ENCODE data around the gene GPR89B.
"Not testable (repeated sequence)": the region's sequence is repeated elsewhere in the genome, so short reads cannot be mapped to it uniquely, and the experiment has no call there.

- TF ChIP-seq, protein P1, sequence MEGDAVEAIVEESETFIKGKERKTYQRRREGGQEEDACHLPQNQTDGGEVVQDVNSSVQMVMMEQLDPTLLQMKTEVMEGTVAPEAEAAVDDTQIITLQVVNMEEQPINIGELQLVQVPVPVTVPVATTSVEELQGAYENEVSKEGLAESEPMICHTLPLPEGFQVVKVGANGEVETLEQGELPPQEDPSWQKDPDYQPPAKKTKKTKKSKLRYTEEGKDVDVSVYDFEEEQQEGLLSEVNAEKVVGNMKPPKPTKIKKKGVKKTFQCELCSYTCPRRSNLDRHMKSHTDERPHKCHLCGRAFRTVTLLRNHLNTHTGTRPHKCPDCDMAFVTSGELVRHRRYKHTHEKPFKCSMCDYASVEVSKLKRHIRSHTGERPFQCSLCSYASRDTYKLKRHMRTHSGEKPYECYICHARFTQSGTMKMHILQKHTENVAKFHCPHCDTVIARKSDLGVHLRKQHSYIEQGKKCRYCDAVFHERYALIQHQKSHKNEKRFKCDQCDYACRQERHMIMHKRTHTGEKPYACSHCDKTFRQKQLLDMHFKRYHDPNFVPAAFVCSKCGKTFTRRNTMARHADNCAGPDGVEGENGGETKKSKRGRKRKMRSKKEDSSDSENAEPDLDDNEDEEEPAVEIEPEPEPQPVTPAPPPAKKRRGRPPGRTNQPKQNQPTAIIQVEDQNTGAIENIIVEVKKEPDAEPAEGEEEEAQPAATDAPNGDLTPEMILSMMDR (IDR thresholded peaks at IDR 0.05), result not testable (repeated sequence)
- not testable (repeated sequence) for TF ChIP-seq POLR2A, EP300 (IDR thresholded peaks at IDR 0.05)
These were observed 7.1 kb downstream of the GPR89B start for GRCh38 chr1:147935296-147935695.

Data from tibial nerve (tissue), 4 donors.